Mucosa of rectum (tissue), 2 donors: ENCODE results near the gene SLC7A8.

ENCODE experiments used
- H3K27ac ChIP-seq, 2 donors: one replicate each; pipeline ENCODE4 v1.7.0; 2013; ENCODE audit warnings: inconsistent platforms in 2 of 2, low read depth in 2 of 2, low read length in 2 of 2
- H3K27me3 ChIP-seq, 2 donors: one replicate each; pipeline ENCODE4 v1.7.0; 2013; ENCODE audit warnings: low read length in 2 of 2; ENCODE audit not compliant: control insufficient read depth in 2 of 2, insufficient read depth in 2 of 2
- H3K36me3 ChIP-seq, 2 donors: one replicate each; pipeline ENCODE4 v1.7.0; 2013; ENCODE audit warnings: low read length in 2 of 2; ENCODE audit not compliant: control insufficient read depth in 2 of 2, insufficient read depth in 2 of 2
- H3K4me1 ChIP-seq, 2 donors: one replicate each; pipeline ENCODE4 v1.7.0; 2013; ENCODE audit warnings: low read length in 2 of 2, mild to moderate bottlenecking in 1 of 2; ENCODE audit not compliant: control insufficient read depth in 2 of 2, insufficient read depth in 2 of 2
- H3K4me3 ChIP-seq, 2 donors: one replicate each; pipeline ENCODE4 v1.7.0; 2013; ENCODE audit warnings: low read length in 2 of 2
- H3K9ac ChIP-seq, 2 donors: one replicate each; pipeline ENCODE4 v1.7.0; 2013; ENCODE audit warnings: low read length in 2 of 2, low read depth in 1 of 2, mild to moderate bottlenecking in 1 of 2
- H3K9me3 ChIP-seq, 2 donors: one replicate each; pipeline ENCODE4 v1.7.0; 2013; ENCODE audit warnings: low read length in 2 of 2; ENCODE audit not compliant: control insufficient read depth in 2 of 2
- donor health status: healthy.
- donor health status: Normal muscosa, but diverticular disease.

SLC7A8 gene

DNA sequence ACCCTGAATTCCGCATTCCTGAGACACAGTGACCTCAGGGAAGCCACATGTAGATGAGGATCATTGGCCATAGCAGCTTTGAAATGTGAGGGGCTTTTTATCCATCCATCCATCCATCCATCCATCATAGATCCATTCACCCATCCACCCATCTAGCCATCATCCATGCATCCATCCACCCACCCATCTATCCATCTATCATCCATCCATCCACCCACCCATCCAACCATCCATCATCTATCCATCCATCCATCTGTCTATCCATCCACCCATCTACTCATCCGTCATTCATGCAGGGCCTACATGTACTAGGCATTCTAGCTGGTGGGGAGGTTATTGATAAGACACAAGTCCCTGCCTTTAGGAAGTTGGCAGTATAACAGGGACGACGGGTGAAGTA lies 36.5 kb downstream of the SLC7A8 start:
- no peaks in the 10 kb centered on the region for H3K9me3 ChIP-seq
- H3K27me3 ChIP-seq: peaks cover 0 to 4% of the 10 kb centered on the region in 2 donors
- no peaks in the 10 kb centered on the region for H3K4me1 ChIP-seq
- no peak overlapping the region for H3K27ac ChIP-seq
- H3K36me3 ChIP-seq: no peaks in the 10 kb centered on the region
- H3K4me3 ChIP-seq: no peak overlapping the region
- no peak overlapping the region for H3K9ac ChIP-seq

DNA sequence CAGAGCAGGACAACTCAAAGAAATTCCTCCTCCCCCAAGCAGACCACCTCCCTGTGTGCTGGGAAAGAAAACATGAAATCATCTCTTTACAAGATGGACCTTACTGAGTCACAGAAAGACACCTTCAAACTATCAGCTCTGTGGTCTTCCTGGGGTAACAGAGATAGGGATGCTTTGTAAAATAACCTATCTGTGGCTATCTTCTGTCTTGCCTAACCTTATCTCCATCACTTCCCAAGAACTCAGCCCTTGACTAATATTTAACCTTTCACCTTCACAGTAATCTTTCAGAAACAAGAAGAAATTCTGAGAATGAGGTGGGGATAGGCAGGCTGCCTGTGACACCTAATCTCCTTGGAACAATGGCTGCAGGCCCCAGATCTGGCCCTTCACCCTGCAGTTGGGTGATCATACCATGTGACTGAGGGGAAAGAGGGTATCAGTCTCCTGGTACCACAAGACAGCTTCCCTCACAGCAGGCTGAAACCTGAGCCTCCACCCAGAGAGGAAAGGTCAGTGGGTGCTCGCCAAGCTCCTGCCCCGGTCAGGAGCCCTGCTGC lies 37.0 kb downstream of the SLC7A8 start:
- H3K9ac ChIP-seq: no peak overlapping the region
- H3K27me3 ChIP-seq: peaks cover 0 to 4% of the 10 kb centered on the region in 2 donors
- H3K4me3 ChIP-seq: no peak overlapping the region
- H3K36me3 ChIP-seq: no peaks in the 10 kb centered on the region
- no peaks in the 10 kb centered on the region for H3K9me3 ChIP-seq
- H3K4me1 ChIP-seq: no peaks in the 10 kb centered on the region
- H3K27ac ChIP-seq: no peak overlapping the region

GRCh38 chr14:23145794-23146350 lies 37.6 kb downstream of the SLC7A8 start:
- no peaks in the 10 kb centered on the region for H3K4me1 ChIP-seq
- no peaks in the 10 kb centered on the region for H3K36me3 ChIP-seq
- peaks cover 0 to 4% of the 10 kb centered on the region in 2 donors for H3K27me3 ChIP-seq
- no peaks in the 10 kb centered on the region for H3K9me3 ChIP-seq
- H3K9ac ChIP-seq: no peak overlapping the region
- no peak overlapping the region for H3K27ac ChIP-seq
- no peak overlapping the region for H3K4me3 ChIP-seq

DNA sequence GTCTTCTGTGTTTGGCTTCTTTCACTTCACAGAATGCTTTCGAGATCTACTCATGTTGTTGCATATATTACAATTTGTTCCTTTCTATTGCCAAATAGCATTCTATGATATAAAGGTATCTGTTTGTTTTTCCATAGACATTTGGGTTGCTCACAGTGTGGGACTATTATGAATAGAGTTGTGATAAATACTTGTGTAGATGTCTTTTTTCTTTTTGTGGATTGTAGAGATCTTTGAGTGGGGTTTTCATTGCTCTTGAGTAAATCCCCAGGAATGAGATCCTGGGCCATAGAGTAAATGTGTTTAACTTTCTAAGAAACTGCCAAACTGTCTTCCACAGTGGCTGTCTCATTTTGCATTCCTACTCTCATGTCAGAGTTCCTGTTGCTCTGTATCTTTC lies 39.5 kb downstream of the SLC7A8 start:
- no peak overlapping the region for H3K27ac ChIP-seq
- H3K36me3 ChIP-seq: peaks cover 0 to 4% of the 10 kb centered on the region in 2 donors
- H3K27me3 ChIP-seq: peaks cover 0 to 4% of the 10 kb centered on the region in 2 donors
- H3K9me3 ChIP-seq: no peaks in the 10 kb centered on the region
- no peak overlapping the region for H3K4me3 ChIP-seq
- H3K4me1 ChIP-seq: no peaks in the 10 kb centered on the region
- no peak overlapping the region for H3K9ac ChIP-seq

DNA sequence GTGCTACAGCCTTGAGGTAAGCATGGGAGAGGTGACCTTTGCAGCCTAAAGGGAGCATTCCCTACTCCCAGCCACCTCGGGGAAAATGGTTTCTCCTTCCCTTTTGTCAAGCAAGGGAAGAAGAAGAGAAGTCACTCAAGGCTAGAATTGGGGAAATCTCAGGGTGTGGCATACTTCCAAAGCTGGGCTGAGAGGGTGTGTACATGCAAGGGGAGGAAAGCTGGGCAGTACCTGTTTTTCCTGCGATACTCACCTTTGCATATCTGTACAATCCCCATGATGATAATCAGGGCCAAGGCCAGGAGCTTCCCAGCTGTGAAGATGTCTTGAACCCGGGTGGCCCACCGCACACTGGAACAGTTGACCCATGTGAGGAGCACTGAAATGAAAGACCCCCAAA lies 40.6 kb downstream of the SLC7A8 start:
- H3K9me3 ChIP-seq: no peaks in the 10 kb centered on the region
- H3K27me3 ChIP-seq: peaks cover 0 to 4% of the 10 kb centered on the region in 2 donors
- no peak overlapping the region for H3K4me3 ChIP-seq
- H3K4me1 ChIP-seq: no peaks in the 10 kb centered on the region
- no peak overlapping the region for H3K27ac ChIP-seq
- peaks cover 0 to 4% of the 10 kb centered on the region in 2 donors for H3K36me3 ChIP-seq
- no peak overlapping the region for H3K9ac ChIP-seq

GRCh38 chr14:23141706-23142444 lies 41.6 kb downstream of the SLC7A8 start:
- H3K9ac ChIP-seq: no peak overlapping the region
- peaks cover 0 to 4% of the 10 kb centered on the region in 2 donors for H3K27me3 ChIP-seq
- H3K4me1 ChIP-seq: no peaks in the 10 kb centered on the region
- peaks cover 0 to 4% of the 10 kb centered on the region in 2 donors for H3K36me3 ChIP-seq
- H3K27ac ChIP-seq: no peak overlapping the region
- H3K9me3 ChIP-seq: no peaks in the 10 kb centered on the region
- no peak overlapping the region for H3K4me3 ChIP-seq

DNA sequence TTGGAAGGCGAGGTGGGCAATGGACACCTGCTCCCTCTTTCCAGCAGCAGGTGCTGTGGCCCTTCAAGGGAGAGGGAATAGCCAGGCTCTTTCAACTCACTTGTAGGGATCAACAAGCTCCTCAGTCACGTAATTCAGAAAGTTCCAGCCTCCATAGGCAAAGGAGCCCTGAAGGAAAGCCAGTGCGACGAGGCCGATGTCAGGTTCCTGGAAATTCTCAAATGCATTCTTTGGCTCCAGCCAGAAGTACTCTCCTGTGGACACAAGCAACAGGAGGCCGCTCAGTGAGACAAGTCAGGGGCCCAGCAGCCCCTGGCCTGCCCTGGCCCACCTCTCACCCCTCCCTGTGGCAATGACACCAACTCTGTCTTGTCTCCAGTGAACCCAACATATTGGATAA lies 43.1 kb downstream of the SLC7A8 start:
- H3K4me3 ChIP-seq: no peak overlapping the region
- peaks cover 0 to 4% of the 10 kb centered on the region in 2 donors for H3K27me3 ChIP-seq
- no peaks in the 10 kb centered on the region for H3K4me1 ChIP-seq
- no peak overlapping the region for H3K27ac ChIP-seq
- no peak overlapping the region for H3K9ac ChIP-seq
- peaks cover 0 to 14% of the 10 kb centered on the region in 2 donors for H3K36me3 ChIP-seq
- H3K9me3 ChIP-seq: no peaks in the 10 kb centered on the region

- Histone ChIP-seq H3K4me3 (no peak overlapping the region), H3K27ac (no peak overlapping the region), H3K27me3 (peaks cover 0 to 4% of the 10 kb centered on the region in 2 donors), H3K9me3 (no peaks in the 10 kb centered on the region), H3K4me1 (no peaks in the 10 kb centered on the region), H3K36me3 (peaks cover 0 to 14% of the 10 kb centered on the region in 2 donors), H3K9ac (no peak overlapping the region)
Observed at GRCh38 chr14:23139874-23140273, 43.6 kb downstream of the SLC7A8 start.

- Histone ChIP-seq H3K4me3 (no peak overlapping the region), H3K9ac (no peak overlapping the region), H3K4me1 (no peaks in the 10 kb centered on the region), H3K36me3 (peaks cover 0 to 14% of the 10 kb centered on the region in 2 donors), H3K27ac (no peak overlapping the region), H3K27me3 (peaks cover 0 to under 1% of the 10 kb centered on the region in 2 donors), H3K9me3 (no peaks in the 10 kb centered on the region)
Observed at GRCh38 chr14:23137813-23138535, 45.5 kb downstream of the SLC7A8 start.
